Endothelial cell of hepatic sinusoid (primary cell): ENCODE data around the gene MGAT1.

Source experiments
- in situ Hi-C: cut with HindIII; loops from 2 replicates; pipeline ENCODE4 v1.10.0; 2017; ENCODE audit warnings: low sequenced_read_pairs

Gene MGAT1

DNA sequence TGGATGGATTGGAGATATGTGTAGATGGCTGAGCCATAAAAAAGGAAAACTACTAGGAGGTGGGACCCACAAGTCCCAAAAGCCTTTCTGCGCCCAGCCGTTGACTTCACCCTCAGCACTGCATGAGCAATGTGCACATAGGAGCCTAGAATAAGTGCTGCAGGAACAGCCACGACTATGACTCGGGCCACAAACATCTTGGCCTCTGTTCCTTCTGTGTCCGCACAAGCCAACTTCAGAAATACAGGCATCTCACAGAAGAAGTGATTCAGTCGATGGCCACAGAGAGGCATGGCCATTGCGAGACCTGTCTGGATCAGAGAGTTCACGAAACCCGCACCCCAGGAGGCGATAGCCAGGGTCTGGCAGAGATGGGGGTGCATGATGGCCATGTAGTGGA is 63.3 kb downstream of the MGAT1 start:
- in situ Hi-C loops = no loop called here

- in situ Hi-C loops = no loop called here
Measured at GRCh38 chr5:180736536-180736935, 66.1 kb downstream of the MGAT1 start.
